Effector memory CD4-positive, alpha-beta T cell (primary cell): Measurements from ENCODE around the gene PIGR.

Experiments
- DNase-seq, 3 donors: peaks; one replicate each; pipeline ENCODE4 v3.0.0-alpha.2; 2020
- H3K27ac ChIP-seq: 2 replicates; pipeline ENCODE4 v1.7.0; 2013; ENCODE audit warnings: mild to moderate bottlenecking, low read length, moderate library complexity; ENCODE audit not compliant: insufficient read depth, poor library complexity, severe bottlenecking
- H3K27me3 ChIP-seq: replicated peaks from 2 replicates; pipeline ENCODE4 v1.7.0; 2013; ENCODE audit warnings: mild to moderate bottlenecking, low read length; ENCODE audit not compliant: insufficient read depth, control insufficient read depth, poor library complexity, severe bottlenecking
- H3K36me3 ChIP-seq: 2 replicates; pipeline ENCODE4 v1.7.0; 2013; ENCODE audit warnings: mild to moderate bottlenecking, low read length, moderate library complexity; ENCODE audit not compliant: control insufficient read depth, insufficient read depth
- H3K4me1 ChIP-seq: 2 replicates; pipeline ENCODE4 v1.7.0; 2013; ENCODE audit warnings: low read length, mild to moderate bottlenecking; ENCODE audit not compliant: control insufficient read depth, insufficient read depth, poor library complexity, severe bottlenecking
- H3K4me3 ChIP-seq: 2 replicates; pipeline ENCODE4 v1.7.0; 2013; ENCODE audit warnings: low read length, low read depth, mild to moderate bottlenecking; ENCODE audit not compliant: insufficient read depth, poor library complexity, severe bottlenecking
- H3K9me3 ChIP-seq: 2 replicates; pipeline ENCODE4 v1.7.0; 2013; ENCODE audit warnings: mild to moderate bottlenecking, low read length, moderate library complexity; ENCODE audit not compliant: control insufficient read depth

Gene PIGR

DNA sequence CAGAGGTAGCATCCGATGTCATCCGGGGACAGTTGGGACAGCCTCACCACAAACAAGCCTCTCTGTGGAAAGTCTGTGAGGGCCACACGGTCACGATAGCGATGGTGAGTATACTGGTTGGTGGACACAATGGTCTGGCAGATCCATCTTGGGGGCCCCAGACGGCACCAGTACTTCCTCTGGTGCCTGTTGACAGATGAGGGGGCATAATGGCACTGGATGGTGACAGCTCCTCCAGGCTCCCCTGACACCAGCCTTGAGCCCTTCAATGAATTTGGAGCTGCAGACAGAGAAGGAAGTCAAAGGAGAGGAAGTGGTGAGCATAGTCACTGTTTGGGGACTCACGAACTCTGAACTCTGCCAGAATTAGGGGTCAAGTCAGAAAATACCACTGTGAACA is 16.0 kb upstream of the PIGR start:
- Histone ChIP-seq H3K4me1 (peaks cover 6% of the 10 kb centered on the region), H3K27ac (no peak overlapping the region), H3K4me3 (no peak overlapping the region), H3K9me3 (no peaks in the 10 kb centered on the region), H3K27me3 (no peaks in the 10 kb centered on the region), H3K36me3 (no peaks in the 10 kb centered on the region)
- DNase-seq, result no peak

GRCh38 chr1:206961668-206962067 is 15.4 kb upstream of the PIGR start:
- Histone ChIP-seq H3K36me3 (no peaks in the 10 kb centered on the region), H3K27ac (no peak overlapping the region), H3K4me1 (no peaks in the 10 kb centered on the region), H3K4me3 (no peak overlapping the region), H3K9me3 (no peaks in the 10 kb centered on the region), H3K27me3 (no peaks in the 10 kb centered on the region)
- DNase-seq, result no peak

- H3K36me3 ChIP-seq, result no peaks in the 10 kb centered on the region
- no peaks in the 10 kb centered on the region for H3K4me1 ChIP-seq
- H3K4me3 ChIP-seq, result no peak overlapping the region
- H3K27me3 ChIP-seq, result no peaks in the 10 kb centered on the region
- no peaks in the 10 kb centered on the region for H3K9me3 ChIP-seq
- H3K27ac ChIP-seq, result no peak overlapping the region
- no peak for DNase-seq
Measured at GRCh38 chr1:206960676-206961386, 14.6 kb upstream of the PIGR start.

DNA sequence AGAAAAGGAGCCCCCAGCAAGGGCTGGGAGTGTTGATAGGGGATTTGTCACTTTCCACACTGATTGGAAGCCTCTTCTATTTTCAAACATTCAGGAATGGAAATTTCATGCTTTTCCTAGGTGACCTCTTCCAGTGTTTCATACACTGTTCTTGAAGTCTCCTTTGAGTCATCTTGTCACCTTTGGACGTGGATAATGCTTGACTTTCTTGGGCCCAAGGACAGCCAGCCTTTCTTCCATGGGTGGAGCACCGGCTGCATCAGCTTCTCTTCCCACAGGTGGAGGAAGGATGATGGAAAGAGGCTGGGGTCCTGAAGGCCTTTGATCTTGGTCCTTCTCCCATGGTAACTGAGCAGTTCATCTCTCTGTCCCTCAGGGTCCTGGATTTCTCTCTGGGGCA is 11.9 kb upstream of the PIGR start:
- no peaks in the 10 kb centered on the region for H3K27me3 ChIP-seq
- no peak overlapping the region for H3K27ac ChIP-seq
- H3K9me3 ChIP-seq, result no peaks in the 10 kb centered on the region
- H3K36me3 ChIP-seq, result no peaks in the 10 kb centered on the region
- no peak overlapping the region for H3K4me3 ChIP-seq
- no peaks in the 10 kb centered on the region for H3K4me1 ChIP-seq
- DNase-seq, result no peak

DNA sequence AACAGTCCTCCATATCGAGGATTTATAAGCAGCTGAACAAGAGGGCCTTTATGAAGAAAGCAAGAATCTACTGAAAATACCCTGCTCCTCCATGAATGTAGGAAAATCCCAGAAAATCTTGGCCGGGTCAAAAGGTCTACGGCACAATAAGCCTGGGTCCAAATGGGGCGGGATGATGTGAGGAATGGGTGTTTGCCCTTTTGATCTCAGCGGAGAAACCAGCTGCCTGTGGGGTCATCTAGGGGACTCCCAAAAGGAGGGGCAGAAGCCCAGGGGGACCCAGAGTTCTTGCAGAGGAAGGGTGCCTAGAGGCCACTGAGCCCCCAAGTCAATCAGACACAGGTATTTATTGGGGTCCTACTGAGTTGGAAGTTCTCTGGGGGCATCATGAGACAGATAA is 11.4 kb upstream of the PIGR start:
- Histone ChIP-seq H3K9me3 (no peaks in the 10 kb centered on the region), H3K27me3 (no peaks in the 10 kb centered on the region), H3K27ac (no peak overlapping the region), H3K4me3 (no peak overlapping the region), H3K4me1 (no peaks in the 10 kb centered on the region), H3K36me3 (no peaks in the 10 kb centered on the region)
- DNase-seq, result no peak

GRCh38 chr1:206955476-206956451 is 9.5 kb upstream of the PIGR start:
- Histone ChIP-seq H3K4me3 (no peak overlapping the region), H3K27ac (no peak overlapping the region), H3K27me3 (no peaks in the 10 kb centered on the region), H3K9me3 (no peaks in the 10 kb centered on the region), H3K36me3 (no peaks in the 10 kb centered on the region), H3K4me1 (no peaks in the 10 kb centered on the region)
- DNase-seq, result no peak

DNA sequence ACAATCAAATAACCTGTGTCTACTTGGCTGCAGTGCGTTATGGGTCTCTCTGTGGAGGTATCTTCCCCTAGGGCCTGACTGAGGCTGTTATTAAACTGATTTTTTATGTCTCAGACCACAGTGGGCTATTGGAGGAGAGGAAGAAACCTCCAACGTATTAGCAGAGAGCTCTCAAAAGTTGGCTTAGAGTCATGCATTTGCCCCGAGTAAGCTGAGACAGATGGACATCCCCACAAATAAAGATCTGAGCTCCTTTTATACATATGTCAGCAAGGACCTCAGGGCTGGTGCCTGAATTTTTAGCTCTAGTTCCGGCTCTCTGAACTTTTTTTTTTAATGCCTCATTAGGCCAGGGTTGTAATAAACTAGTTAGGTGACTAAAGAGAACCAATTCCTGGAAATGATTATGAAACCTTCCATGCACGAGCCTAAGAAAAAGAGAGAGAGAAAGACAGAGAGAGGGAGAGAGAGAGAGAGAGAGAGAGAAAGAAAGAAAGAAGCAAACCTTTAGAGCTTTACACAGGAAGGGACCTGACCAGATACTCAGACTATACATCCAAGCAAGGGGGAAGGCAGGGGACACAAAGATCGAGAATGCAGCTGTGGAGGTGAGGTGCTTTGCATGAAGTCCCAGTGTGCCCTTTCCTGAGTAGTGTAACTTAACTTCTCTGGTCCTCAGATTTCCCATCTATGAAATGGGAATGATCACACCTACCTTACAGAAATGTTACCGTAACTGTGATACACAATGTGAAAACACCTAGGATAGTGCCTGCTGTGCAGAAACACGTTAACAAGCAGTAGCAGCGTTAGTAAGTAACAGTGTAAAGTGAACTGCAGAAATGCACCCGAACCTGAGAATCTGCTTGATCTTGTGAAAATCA is 8.4 kb upstream of the PIGR start:
- no peaks in the 10 kb centered on the region for H3K9me3 ChIP-seq
- no peak for DNase-seq
- no peaks in the 10 kb centered on the region for H3K27me3 ChIP-seq
- no peaks in the 10 kb centered on the region for H3K36me3 ChIP-seq
- H3K4me3 ChIP-seq, result no peak overlapping the region
- no peak overlapping the region for H3K27ac ChIP-seq
- H3K4me1 ChIP-seq, result no peaks in the 10 kb centered on the region

- H3K36me3 ChIP-seq, result no peaks in the 10 kb centered on the region
- no peaks in the 10 kb centered on the region for H3K4me1 ChIP-seq
- no peaks in the 10 kb centered on the region for H3K27me3 ChIP-seq
- DNase-seq, result no peak
- H3K9me3 ChIP-seq, result no peaks in the 10 kb centered on the region
- no peak overlapping the region for H3K27ac ChIP-seq
- no peak overlapping the region for H3K4me3 ChIP-seq
Measured at GRCh38 chr1:206953626-206954025, 7.4 kb upstream of the PIGR start.

DNA sequence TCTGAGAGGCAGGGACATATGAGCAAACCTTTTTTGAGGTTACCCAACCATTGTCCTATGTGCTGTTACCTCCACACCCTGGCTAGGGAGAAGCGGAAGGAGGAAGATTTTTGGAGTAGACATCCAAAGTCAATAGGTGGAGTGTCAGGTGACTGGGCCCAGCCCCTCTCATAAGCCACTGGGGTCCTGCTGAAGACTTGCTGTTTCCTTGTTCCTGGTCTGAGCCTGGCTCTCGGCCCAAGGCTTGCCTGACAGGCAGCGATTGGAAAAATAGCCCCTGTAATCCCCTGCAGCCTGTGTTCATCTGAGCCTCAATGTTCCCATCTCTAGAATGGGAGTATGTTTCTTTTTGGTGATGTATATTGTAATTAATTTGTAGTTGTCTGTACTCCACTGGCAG is 6.9 kb upstream of the PIGR start:
- Histone ChIP-seq H3K36me3 (no peaks in the 10 kb centered on the region), H3K9me3 (no peaks in the 10 kb centered on the region), H3K4me3 (no peak overlapping the region), H3K4me1 (no peaks in the 10 kb centered on the region), H3K27ac (no peak overlapping the region), H3K27me3 (no peaks in the 10 kb centered on the region)
- DNase-seq, result no peak
